Activated T-cell treated with anti-CD3 and anti-CD28 coated beads for 48 hours (primary cell): ENCODE measurements around the gene INPP5D.
"Not testable (repeated sequence)": the region's sequence is repeated elsewhere in the genome, so short reads cannot be mapped to it uniquely, and the experiment has no call there.

Experiments
- DNase-seq: peaks from one replicate; pipeline ENCODE4 v3.0.0-alpha.2; 2020; ENCODE audit warnings: low read depth

Gene INPP5D

DNA sequence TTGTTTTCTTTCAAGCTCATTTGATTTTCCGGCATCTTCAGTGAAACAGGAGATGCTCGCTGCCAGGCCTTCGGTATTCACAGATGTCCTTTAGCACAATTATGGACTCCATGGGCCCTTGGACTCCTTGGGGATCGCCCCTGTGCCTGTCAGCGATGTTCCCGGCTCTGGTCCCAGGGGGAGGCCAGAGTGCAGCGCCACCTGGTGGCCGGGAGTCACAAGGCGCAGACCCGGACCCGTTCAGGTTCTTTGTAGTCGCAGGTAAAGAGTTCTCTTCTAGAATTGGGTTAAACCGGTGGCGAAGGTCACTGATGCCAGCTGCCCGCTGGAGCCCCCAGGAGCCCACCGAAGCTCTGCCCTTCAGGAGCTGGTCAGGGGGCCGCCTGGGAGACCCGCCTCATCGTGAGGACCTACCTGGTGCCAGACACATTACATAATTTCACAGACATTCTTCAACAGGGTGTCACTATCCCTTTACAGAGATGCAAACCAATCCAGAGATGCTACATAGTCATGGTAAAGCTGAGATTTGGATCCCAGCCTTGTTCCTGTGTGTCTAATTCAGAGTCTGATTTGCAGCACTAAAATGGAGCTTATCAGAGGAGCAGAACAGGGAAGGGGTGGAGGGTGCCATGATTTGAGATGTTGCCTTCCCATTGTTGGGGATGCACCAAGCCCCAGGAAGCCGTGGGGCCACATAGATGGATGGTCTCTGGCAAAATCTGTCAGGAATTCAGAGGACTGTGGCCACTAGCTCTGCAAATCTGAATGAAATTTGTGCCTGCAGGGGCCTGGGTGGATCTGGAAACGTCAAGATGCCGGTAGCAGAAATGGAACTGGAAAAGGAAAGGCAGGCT is 6.0 kb upstream of the INPP5D start:
- peak; percentile 72 for DNase-seq

DNA sequence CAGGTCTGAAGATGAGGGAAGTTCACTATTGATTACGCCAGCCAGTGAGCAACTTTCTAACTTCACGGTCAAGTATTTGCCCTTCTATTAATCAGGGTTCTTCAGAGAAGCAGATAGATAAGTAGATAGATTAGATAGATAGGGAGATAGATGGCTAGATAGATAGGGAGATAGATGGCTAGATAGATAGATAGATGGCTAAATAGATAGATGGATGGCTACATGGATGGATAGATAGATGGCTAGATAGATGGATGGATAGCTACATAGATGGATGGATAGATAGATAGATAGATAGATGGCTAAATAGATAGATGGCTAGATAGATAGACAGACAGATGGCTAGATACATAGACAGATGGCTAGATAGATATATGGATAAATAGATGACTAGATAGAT is 4.8 kb upstream of the INPP5D start:
- no peak for DNase-seq

GRCh38 chr2:233056961-233057605 is 3.1 kb upstream of the INPP5D start:
- no peak for DNase-seq

DNA sequence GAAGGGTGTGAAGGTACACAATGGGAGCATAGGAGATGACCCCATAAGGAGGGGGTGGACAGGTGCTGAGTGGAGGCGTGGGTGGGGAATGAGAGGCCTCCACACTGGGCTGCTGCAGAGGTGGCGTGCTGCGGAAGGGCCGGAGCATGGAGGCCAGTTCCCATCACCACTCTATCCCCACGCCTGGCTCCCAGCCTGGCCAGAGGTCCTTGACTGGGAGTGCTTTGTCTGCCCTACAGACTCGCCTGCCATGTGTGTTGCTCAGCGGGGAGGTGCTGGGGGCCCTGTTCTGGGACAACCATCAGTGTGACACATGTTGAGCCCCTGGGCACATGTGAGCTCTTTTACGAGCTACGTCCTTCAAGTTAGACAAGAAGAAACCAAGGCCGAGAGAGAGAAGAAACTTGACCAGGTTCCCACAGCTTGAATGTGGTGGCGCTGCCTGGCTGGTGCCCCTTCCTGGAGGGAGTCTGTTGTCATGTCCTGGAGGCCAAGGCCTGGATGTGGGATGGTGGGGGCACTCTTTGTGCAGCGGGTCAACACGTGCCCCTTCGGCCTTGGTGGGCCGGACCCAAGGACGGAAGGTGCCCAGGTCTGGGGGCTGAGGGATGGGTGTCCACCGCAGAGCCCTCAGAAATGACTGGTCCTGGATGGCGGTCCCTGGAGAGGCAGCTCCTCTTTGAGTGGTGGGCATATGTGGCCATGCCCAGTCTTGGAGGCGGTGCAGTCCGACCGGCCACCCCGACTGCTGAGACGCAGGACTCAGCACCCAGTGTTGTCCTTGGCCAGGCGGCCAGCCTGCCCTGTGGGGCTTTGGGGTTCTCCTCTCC is 1.2 kb upstream of the INPP5D start:
- DNase-seq = no peak

DNA sequence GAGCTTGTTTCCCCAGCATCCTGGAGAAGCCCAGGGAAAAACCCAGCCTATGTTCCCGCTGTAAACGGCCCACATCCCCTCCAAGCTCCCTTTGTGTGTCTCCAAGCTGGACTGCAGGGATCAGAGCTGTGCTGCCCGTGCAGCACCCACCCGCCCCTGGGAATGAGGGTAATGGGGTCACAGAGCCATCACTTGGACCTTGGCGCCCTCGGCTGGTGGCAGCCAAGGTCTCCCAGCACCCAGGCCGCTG is 670 bp upstream of the INPP5D start:
- no peak for DNase-seq

GRCh38 chr2:233060501-233060979 is 398 bp downstream of the INPP5D start:
- DNase-seq = no peak

- no peak for DNase-seq
Measured at GRCh38 chr2:233060980-233061590, 943 bp downstream of the INPP5D start.

DNA sequence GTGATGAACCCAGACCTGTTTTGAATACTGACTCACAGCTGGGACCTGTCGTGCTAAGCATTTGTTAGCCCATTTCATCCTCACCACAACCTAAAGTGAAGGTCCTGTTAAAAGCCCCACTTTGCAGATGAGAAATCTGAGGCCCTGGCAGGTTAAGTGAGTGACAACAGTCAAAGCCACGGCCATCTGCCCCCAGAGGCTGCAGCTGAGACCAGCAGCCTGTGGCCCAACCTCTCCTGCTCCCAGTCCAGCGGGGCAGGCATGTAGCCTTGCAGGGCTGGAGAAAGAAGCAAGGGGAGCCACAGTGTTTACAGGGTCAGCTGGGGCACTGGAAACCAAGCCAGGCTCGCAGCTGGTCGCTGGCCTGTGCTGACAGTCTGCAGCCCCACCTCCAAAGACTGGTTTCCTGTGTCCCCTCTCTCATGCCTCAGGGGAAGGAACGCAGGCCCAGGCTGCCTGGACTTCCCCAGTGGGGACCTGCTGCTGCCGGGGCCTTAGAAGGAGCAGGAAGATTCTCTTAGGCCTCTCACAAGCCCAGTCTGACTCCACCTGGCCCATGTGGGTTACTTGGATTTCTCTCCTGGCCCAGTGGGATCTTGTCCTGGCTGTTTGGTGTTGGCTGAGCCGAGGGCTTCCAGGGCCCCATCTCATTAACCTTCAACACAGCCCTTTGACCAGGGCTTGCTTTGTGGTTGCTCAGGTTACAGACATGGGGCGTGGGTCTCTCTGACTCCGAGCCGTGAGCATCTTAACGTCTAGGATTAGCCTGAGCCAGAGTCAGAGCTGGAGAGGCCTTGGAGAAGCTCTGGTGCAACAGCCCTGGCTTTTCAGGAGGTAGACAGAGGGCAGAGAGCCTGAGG is 1.7 kb downstream of the INPP5D start:
- DNase-seq = no peak

GRCh38 chr2:233062451-233062850 is 2.3 kb downstream of the INPP5D start:
- DNase-seq = no peak

- DNase-seq = no peak
Measured at GRCh38 chr2:233062946-233063268, 2.8 kb downstream of the INPP5D start.

DNA sequence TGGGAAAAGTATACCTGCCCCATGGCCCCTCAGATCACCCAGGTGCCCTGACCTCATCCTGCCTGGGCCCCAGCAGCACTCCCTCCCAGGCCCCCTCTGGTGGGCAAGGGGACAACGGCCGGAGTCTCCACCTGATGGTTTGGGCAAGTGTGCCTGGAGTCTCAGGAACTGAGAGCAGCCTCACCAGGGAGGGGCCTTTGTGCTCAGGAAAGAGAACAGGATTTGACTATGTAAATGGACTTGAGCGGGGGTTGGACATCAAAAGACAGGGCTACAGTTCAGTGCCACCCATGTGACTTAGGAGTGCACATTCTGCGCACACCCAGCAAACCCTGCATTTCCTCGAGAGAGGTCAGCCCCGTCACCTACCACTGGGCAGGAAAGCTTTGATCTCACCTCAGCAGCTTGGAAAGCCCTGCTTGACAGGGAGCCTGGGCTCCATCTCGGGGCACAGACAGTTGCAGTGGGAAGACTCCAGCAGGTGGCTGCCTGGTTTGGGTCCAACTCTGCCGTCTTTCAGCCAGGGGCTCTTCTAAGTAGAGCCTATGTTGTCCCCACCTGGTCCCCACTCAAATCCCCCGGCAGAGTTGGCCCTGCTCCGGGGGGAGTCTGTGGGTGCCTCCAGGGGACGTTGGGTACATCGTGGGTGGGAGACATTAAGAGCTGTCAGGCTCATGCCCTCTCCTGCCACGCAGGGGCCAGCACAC is 3.3 kb downstream of the INPP5D start:
- no peak for DNase-seq

DNA sequence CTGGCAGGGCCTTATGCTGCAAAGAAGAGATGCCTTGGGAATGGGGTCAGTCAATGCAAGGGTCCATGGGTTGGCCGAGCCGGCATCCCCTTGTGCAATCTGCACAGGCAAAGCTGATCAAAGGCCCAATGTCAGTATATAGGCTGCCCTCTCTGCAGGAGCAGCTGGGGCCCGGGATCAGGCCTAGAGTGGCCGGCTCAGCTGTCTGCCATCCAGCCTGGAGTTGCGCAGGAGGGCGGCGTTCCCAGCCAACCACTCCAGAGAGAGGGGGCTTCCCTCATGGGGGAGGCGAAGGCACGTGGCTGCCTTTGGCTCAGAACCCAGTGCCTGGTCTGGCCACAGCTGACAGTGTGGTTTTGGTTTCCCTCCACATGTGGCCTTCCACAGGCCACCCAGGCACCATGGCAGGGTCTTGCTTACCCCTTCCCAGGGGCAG is 3.9 kb downstream of the INPP5D start:
- DNase-seq = no peak

DNA sequence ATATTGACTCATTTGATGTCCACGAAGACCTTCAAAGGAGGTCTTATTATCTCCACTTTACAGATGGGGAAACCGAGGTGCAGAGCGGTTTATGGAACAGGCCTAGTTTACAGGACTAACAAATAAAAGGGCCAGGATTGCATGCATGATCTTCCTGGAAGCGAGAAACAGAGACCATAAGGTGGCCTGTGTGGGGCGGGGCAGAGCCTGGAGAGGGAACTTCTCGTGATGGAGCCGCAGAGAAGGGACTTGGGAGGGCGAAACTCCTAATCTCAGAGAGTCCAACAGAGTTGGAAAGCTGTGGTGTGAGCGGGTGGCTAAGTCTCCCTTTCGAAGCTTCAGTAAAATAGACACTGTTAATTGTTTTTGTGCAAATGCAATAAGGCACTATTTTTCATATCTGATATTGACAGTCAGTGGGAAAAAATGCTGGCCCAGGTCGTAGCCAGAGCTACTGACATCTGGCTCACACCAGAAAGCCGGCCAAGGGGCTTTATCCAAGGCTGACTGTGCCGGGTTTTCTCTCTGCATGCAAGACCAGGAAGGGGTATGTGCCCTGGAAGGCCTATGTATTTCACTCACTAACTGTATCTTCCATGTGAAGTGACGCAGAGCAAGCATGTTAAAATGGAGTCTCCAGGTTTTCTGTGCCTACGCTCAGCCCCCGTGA is 4.5 kb downstream of the INPP5D start:
- DNase-seq = no peak

- not testable (repeated sequence) for DNase-seq
Measured at GRCh38 chr2:233065200-233065589, 5.1 kb downstream of the INPP5D start.

DNA sequence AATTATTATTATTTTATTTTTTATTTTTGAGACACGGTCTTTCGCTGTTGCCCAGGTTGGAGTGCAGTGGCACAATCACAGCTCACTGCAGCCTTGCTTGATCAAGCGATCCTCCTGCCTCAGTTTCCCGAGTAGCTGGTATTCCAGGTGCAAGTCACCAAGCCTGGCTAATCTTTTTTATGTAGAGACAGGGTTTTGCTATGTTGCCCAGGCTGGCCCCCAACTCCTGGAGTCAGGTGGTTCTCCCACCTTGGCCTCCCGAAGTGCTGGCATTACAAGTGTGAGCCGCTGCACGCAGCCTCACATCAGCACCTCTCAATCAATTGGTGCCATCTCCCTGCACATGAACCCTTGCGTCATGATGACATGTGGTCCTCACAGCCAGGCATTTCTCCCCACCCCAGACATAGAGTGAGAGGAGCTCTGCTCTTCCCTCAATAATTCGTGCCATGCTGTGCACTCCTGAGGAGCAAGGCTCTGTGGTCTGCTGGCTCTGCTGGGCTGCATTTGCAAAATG is 5.9 kb downstream of the INPP5D start:
- no peak for DNase-seq

DNA sequence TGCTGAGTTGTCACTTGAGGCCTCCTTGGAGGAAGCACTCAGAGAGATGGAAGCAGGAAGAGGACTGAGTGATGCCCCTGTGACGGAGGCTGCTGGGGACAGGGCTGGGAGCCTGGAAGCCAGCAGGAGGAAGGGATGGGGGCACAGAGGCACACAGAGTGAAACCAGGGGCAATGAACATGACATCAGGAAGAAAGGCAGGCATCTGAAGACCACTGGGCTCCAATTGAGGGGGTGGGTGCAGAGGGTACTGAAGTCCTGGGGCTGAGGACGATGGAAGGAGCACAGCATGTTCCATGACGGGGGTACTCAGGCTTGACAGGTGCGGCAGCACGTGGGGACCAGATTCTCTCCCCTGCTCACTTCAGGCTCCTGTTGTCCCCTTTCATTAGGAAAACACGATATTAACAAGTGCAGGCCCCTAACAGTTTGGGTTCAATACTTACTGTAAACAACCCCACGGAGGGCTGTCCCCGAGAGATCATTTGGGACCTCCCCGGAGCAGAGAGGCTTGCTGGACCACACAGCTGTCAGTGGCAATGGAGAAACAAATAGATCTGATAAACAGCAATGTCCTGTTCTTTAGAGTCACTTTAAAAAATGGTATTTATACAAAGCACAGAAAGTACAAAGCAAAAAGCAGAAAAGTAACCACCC is 8.7 kb downstream of the INPP5D start:
- no peak for DNase-seq

GRCh38 chr2:233072838-233073237 is 12.7 kb downstream of the INPP5D start:
- no peak for DNase-seq

GRCh38 chr2:233074106-233074505 is 14.0 kb downstream of the INPP5D start:
- no peak for DNase-seq

GRCh38 chr2:233075141-233075965 is 15.2 kb downstream of the INPP5D start:
- DNase-seq = no peak
